SK-N-MC (cell line): ENCODE measurements around the gene PGAP2.

Source experiments
- EZH2 ChIP-seq: fragments of 200-600 bp; sonication (generic); IDR thresholded peaks from one replicate; pipeline ENCODE4 v1.6.1; 2017; ENCODE audit warnings: antibody characterized with exemption
- POLR2AphosphoS5 ChIP-seq: IDR thresholded peaks from 2 replicates; pipeline ENCODE4 v1.6.1; 2012; ENCODE audit warnings: mild to moderate bottlenecking, low read depth, low read length, borderline replicate concordance

- TF ChIP-seq EZH2 (no peak), POLR2AphosphoS5 (no peak)
Measured at GRCh38 chr11:3803726-3804495, 4.4 kb upstream of the PGAP2 start.
